Measurements from ENCODE around the gene IFT88. TPM values are rescaled to one million over a fixed set of nuclear protein-coding genes. Genes with fewer than 3 reads are reported as not detected.

The IFT88 gene
- total RNA-seq (2021; fragmentation: NEBNext Ultra II Directional; extraction: Animal tissue kit (Norgen Biotek cat#: 25700)) (5.8 and 6.6 TPM in 2 replicates), polyA plus RNA-seq (2011; rRNA removed) (0.91 and 1.7 TPM in 2 replicates), polyA minus RNA-seq (2011; rRNA and poly(A)+ RNA removed) (4.2 and 4.9 TPM in 2 replicates)
- polyA plus RNA-seq (2011; cell fraction: cytosol; rRNA removed): 2.5 TPM
- 2.2 TPM for polyA plus RNA-seq (2011; cell fraction: nucleus; rRNA removed)
- 2.8 to 6.2 TPM (median 3.7 TPM) in 4 replicates for polyA plus RNA-seq (2012, experiment 1 of 2)
- polyA plus RNA-seq (2012, experiment 2 of 2): 0.21 TPM
- polyA plus RNA-seq (2013, experiment 1 of 2): 5.1 TPM
- polyA plus RNA-seq (2013, experiment 2 of 2): 3.9 TPM
- 3.2 TPM for polyA minus RNA-seq (2011; cell fraction: cytosol; rRNA and poly(A)+ RNA removed)
- polyA minus RNA-seq (2011; cell fraction: nucleus; rRNA and poly(A)+ RNA removed): 16.3 TPM
- long read RNA-seq, experiment 1, partial matches to known transcripts: 2 of 4 reads
- long read RNA-seq, experiment 1, other reads (novel, unspliced or antisense): 2 of 4 reads
- long read RNA-seq, experiment 2, partial matches to known transcripts: 0 of 1 reads
- long read RNA-seq, experiment 2, other reads (novel, unspliced or antisense): 0 of 1 reads

DNA sequence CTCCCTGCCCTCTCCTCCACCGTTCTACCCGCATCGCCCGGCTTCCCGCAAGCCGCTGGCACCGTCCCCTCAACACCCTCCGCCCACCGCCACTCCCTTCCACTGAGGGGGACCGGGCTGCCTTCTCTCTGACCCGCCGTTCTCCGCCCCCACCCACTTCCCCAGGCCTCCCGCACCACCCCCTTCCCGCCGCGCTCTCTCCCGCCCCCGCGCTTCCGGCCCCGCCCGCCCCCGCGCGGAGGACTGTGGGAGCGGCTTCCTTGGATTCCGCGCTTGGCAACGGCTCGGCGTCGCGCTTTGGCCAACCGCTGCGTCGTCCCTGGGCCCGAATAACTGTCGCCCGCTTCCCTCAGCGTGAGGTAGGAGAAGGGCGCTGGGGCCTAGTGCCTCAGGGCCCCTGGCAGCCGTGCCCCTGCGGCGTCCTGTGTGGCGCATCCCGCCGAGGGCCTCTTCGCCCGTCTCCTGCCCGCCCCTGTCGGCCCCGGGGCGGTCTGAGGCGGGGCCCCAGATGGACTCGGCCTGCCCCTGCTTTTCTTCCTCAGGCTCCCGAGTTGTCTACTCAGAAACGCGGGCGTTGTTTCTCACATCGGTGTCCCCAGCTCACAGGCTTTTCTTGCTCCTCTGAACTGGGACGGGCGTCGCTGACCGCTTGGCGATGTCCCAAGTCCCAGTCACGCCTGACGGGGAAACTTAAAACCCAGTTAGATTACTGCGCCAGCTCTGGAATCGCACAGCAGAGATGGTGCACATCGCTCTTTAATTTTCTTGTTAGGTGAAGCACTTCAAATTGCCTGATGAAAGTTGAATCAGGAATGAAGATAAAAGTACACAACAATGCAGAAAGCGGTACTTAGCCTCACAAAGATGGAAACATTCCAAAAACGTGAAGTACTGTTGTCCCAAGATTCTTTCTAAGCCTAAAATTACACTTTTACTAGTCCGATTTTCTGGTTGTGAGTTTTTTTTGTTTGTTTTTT, at the start of gene IFT88:
Gene IFT88, plus strand, starts transcription at position 260 of the 977 bp plus-strand sequence. CDS start 7,229 bp downstream, outside the sequence.
- no peak within 1 kb of the TSS for H2AK5ac ChIP-seq (ENCODE audit: low read depth, low read length)
- 4% methylated on average over 33 of the region's 74 CpGs; no CpG with 5 or more reads in 1 of the 2 experiments for WGBS, 2 experiments (ENCODE audit: extremely low coverage in 1 of 2, insufficient coverage in 1 of 2, insufficient read length in 1 of 2, insufficient replicate concordance in 2 of 2, low coverage in 1 of 2, low lambda C conversion rate in 2 of 2, missing lambda C conversion rate in 1 of 2)
- peak within 1 kb of the TSS; percentile 64; the same call in 1 of the 2 replicates for H3K27ac ChIP-seq (ENCODE audit: low read depth, low read length)
- FAIRE-seq: no peak
- DNase-seq (ENCODE audit: low read depth in 1 of 2, low spot score in 2 of 2): peak; percentile 19 to 91
- H2AFZ ChIP-seq (ENCODE audit: low read length): peak within 1 kb of the TSS; percentile 87
- peak within 1 kb of the TSS; percentile 94 to 97 for H3K4me2 ChIP-seq (ENCODE audit: insufficient read depth in 1 of 2, low read depth in 2 of 2, low read length in 2 of 2)
- no peak within 1 kb of the TSS for H3K4ac ChIP-seq (replicated peaks; ENCODE audit: insufficient read length, low read depth, low read length)
- H2BK15ac ChIP-seq (ENCODE audit: low read length): no peak within 1 kb of the TSS
- H3K14ac ChIP-seq (ENCODE audit: insufficient read length): no peak within 1 kb of the TSS
- ChIA-PET CTCF (ENCODE audit: partially characterized antibody) (interaction anchor here (0.6 kb wide), 1 partner anchor 369 kb away, joined by 3 read pairs; no protein-coding TSS in a partner anchor), POLR2A (ENCODE audit: partially characterized antibody) (no interaction called here)
- H3K79me2 ChIP-seq (ENCODE audit: control insufficient read depth in 1 of 2, insufficient read depth in 2 of 2, low read length in 2 of 2): no peaks in the 10 kb centered on the region
- peak within 1 kb of the TSS in 3 of 4 experiments; percentile 9 to 82 (median 44); a peak in 5 of 7 replicates for H3K9ac ChIP-seq (replicated peaks in 1 of 4; ENCODE audit: extremely low read depth in 1 of 4, low read depth in 3 of 4, low read length in 3 of 4)
- H2BK5ac ChIP-seq (ENCODE audit: low read depth, low read length): peak within 1 kb of the TSS; percentile 78; the same call in 1 of the 2 replicates
- peak within 1 kb of the TSS; percentile 83 for H3K56ac ChIP-seq (replicated peaks; ENCODE audit: insufficient read length, low read depth, low read length)
- peak within 1 kb of the TSS; percentile 48 for H3K18ac ChIP-seq (ENCODE audit: extremely low read depth, low read length)
- no peaks in the 10 kb centered on the region for H3K79me1 ChIP-seq (ENCODE audit: low read depth, low read length)
- no peaks in the 10 kb centered on the region for H3K36me3 ChIP-seq (ENCODE audit: control insufficient read depth in 2 of 4, insufficient read depth in 4 of 4, low read length in 3 of 4)
- H2BK20ac ChIP-seq (ENCODE audit: low read length): no peak within 1 kb of the TSS
- peak within 1 kb of the TSS; percentile 72 for H4K91ac ChIP-seq (replicated peaks; ENCODE audit: insufficient read length, low read length)
- H4K5ac ChIP-seq (ENCODE audit: insufficient read length, low read depth, low read length): peak within 1 kb of the TSS; percentile 77
- peak within 1 kb of the TSS; percentile 72 for H4K8ac ChIP-seq (ENCODE audit: extremely low read depth, insufficient read depth, low read length)
- H3K4me1 ChIP-seq (replicated peaks in 1 of 4; ENCODE audit: control insufficient read depth in 3 of 4, insufficient read depth in 4 of 4, low read length in 3 of 4): no peaks in the 10 kb centered on the region; a peak in 1 of 7 replicates
- H3K4me3 ChIP-seq (ENCODE audit: extremely low read depth in 1 of 4, insufficient read depth in 2 of 4, low read depth in 3 of 4, low read length in 4 of 4): peak within 1 kb of the TSS; percentile 68 to 96 (median 72)
- no peak within 1 kb of the TSS for H2BK12ac ChIP-seq (ENCODE audit: low read depth, low read length)
- H3K23ac ChIP-seq (ENCODE audit: insufficient read length): no peak within 1 kb of the TSS
- H3K27me3 ChIP-seq (replicated peaks in 1 of 4; ENCODE audit: control insufficient read depth in 3 of 4, extremely low read depth in 1 of 4, insufficient read depth in 3 of 4, low read length in 3 of 4): no peaks in the 10 kb centered on the region; a peak in 1 of 7 replicates
- H3K9me3 ChIP-seq (ENCODE audit: insufficient read depth in 2 of 2, low read depth in 1 of 2, low read length in 1 of 2): no peaks in the 10 kb centered on the region
- no peak within 1 kb of the TSS for H2BK120ac ChIP-seq (replicated peaks; ENCODE audit: low read depth, low read length)
- no peaks in the 10 kb centered on the region for H4K20me1 ChIP-seq (replicated peaks in 1 of 2; ENCODE audit: control insufficient read depth in 1 of 2, insufficient read depth in 2 of 2, low read length in 2 of 2)
- peaks cover 6% of the 10 kb centered on the region for H3K23me2 ChIP-seq (ENCODE audit: low read depth, low read length)
- TF ChIP-seq TAF1 (IDR thresholded peaks at IDR 0.05; ENCODE audit: low read depth, low read length): peak; percentile 57
- TF ChIP-seq KDM4A (IDR thresholded peaks at IDR 0.05; ENCODE audit: low read depth, low read length, severe bottlenecking): peak; percentile 37
- TF ChIP-seq CREB1 (IDR thresholded peaks at IDR 0.05): peak; percentile 31; the same call in 1 of the 2 replicates
- no peak for TF ChIP-seq ZNF274 (IDR thresholded peaks at IDR 0.05; ENCODE audit: borderline replicate concordance, extremely low read depth, low read length)
- no peak for TF ChIP-seq SUZ12 (IDR thresholded peaks at IDR 0.05; ENCODE audit: low read length)
- TF ChIP-seq E2F6 (IDR thresholded peaks at IDR 0.05): no peak
- TF ChIP-seq, protein P1, sequence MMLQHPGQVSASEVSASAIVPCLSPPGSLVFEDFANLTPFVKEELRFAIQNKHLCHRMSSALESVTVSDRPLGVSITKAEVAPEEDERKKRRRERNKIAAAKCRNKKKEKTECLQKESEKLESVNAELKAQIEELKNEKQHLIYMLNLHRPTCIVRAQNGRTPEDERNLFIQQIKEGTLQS (IDR thresholded peaks at IDR 0.05; ENCODE audit: insufficient read depth, low read depth, low read length): no peak

Measured in H1 (cell line).